Karpas-422 (cell line): ENCODE measurements around the gene RFX7. TPM values are rescaled to one million over a fixed set of nuclear protein-coding genes. Genes with fewer than 3 reads are reported as not detected.

Source experiments
- DNase-seq: peaks from one replicate; pipeline ENCODE4 v3.0.0-alpha.2; 2015
- H2AFZ ChIP-seq: fragments of 200-600 bp; sonication (generic); 2 replicates; pipeline ENCODE4 v1.6.1; 2014; ENCODE audit warnings: antibody characterized with exemption, low read length, mixed read lengths
- H3K27ac ChIP-seq: fragments of 200-600 bp; sonication (generic); 2 replicates; pipeline ENCODE4 v1.5.1; 2014; ENCODE audit warnings: mild to moderate bottlenecking, low read length, moderate library complexity
- H3K27me3 ChIP-seq: fragments of 200-600 bp; sonication (generic); 2 replicates; pipeline ENCODE4 v1.6.1; 2014; ENCODE audit warnings: low read length, mixed read lengths
- H3K36me3 ChIP-seq: fragments of 200-600 bp; sonication (generic); 2 replicates; pipeline ENCODE4 v1.6.1; 2014; ENCODE audit warnings: low read length, mixed read lengths; ENCODE audit not compliant: insufficient read depth
- H3K4me1 ChIP-seq: fragments of 200-600 bp; sonication (generic); 2 replicates; pipeline ENCODE4 v1.6.1; 2014; ENCODE audit warnings: mild to moderate bottlenecking, low read length, mixed read lengths
- H3K4me2 ChIP-seq: fragments of 200-600 bp; sonication (generic); 2 replicates; pipeline ENCODE4 v1.6.1; 2014; ENCODE audit warnings: low read length, low read depth, mild to moderate bottlenecking; ENCODE audit not compliant: poor library complexity, severe bottlenecking
- H3K4me3 ChIP-seq: fragments of 200-600 bp; sonication (generic); 2 replicates; pipeline ENCODE4 v1.5.1; 2014; ENCODE audit warnings: mild to moderate bottlenecking, antibody characterized with exemption, low read length, mixed read lengths
- H3K79me2 ChIP-seq: fragments of 200-600 bp; sonication (generic); 2 replicates; pipeline ENCODE4 v1.6.1; 2014; ENCODE audit warnings: mild to moderate bottlenecking, low read length, mixed read lengths
- H3K9ac ChIP-seq: fragments of 200-600 bp; sonication (generic); 2 replicates; pipeline ENCODE4 v1.6.0; 2014; ENCODE audit warnings: low read length
- H3K9me2 ChIP-seq: fragments of 200-600 bp; sonication (generic), shearing (Covaris generic); replicated peaks from 2 replicates; pipeline ENCODE4 v1.6.0; 2014; ENCODE audit warnings: mild to moderate bottlenecking, low read length, moderate library complexity; ENCODE audit not compliant: insufficient read depth
- H3K9me3 ChIP-seq: fragments of 300-700, 200-600 bp; sonication (generic); 2 replicates; pipeline ENCODE4 v1.6.1; 2014; ENCODE audit warnings: low read length, mixed read lengths
- H4K20me1 ChIP-seq: fragments of 200-600 bp; sonication (generic); 2 replicates; pipeline ENCODE4 v1.6.1; 2014; ENCODE audit warnings: mild to moderate bottlenecking, antibody characterized with exemption, low read length, low read depth; ENCODE audit not compliant: insufficient read depth
- total RNA-seq: library from RNA; depleted of rRNA; stranded (reverse); fragments of >200 nt; shearing (Covaris generic); gene quantifications from 2 replicates; pipeline ENCODE4 v1.2.3, GENCODE V29; 2014; ENCODE audit warnings: low replicate concordance

The RFX7 gene
- total RNA-seq, 1 experiment from 2014 or later: 57.3 TPM

GRCh38 chr15:56058986-56059385 lies 184.7 kb downstream of the RFX7 start:
- Histone ChIP-seq H3K27ac (no peak overlapping the region), H3K9me3 (no peaks in the 10 kb centered on the region), H3K9ac (no peak overlapping the region), H3K4me1 (no peaks in the 10 kb centered on the region), H2AFZ (no peak overlapping the region), H3K79me2 (no peaks in the 10 kb centered on the region), H3K36me3 (no peaks in the 10 kb centered on the region; the same call in 1 of the 2 replicates), H3K4me2 (no peak overlapping the region), H3K9me2 (no peaks in the 10 kb centered on the region), H3K27me3 (no peaks in the 10 kb centered on the region), H3K4me3 (no peak overlapping the region), H4K20me1 (no peaks in the 10 kb centered on the region)
- peak; percentile 28 for DNase-seq

- H3K27ac ChIP-seq: no peak overlapping the region
- H3K9ac ChIP-seq: no peak overlapping the region
Observed at GRCh38 chr15:56056626-56057025, 187.1 kb downstream of the RFX7 start.

GRCh38 chr15:56053046-56053400 lies 190.7 kb downstream of the RFX7 start:
- Histone ChIP-seq H3K4me2 (no peak overlapping the region), H3K79me2 (no peaks in the 10 kb centered on the region), H3K4me3 (no peak overlapping the region), H4K20me1 (no peaks in the 10 kb centered on the region), H3K4me1 (no peaks in the 10 kb centered on the region), H3K9me3 (no peaks in the 10 kb centered on the region), H3K9ac (no peak overlapping the region), H3K36me3 (no peaks in the 10 kb centered on the region), H2AFZ (no peak overlapping the region), H3K27me3 (no peaks in the 10 kb centered on the region), H3K27ac (no peak overlapping the region), H3K9me2 (no peaks in the 10 kb centered on the region)
- DNase-seq: no peak

More at GRCh38 chr15:56056626-56057025, 187.1 kb downstream of the RFX7 start:
- no peak overlapping the region for H3K4me2 ChIP-seq
- no peaks in the 10 kb centered on the region for H3K9me3 ChIP-seq
- no peaks in the 10 kb centered on the region for H4K20me1 ChIP-seq
- no peaks in the 10 kb centered on the region for H3K79me2 ChIP-seq
- no peaks in the 10 kb centered on the region for H3K4me1 ChIP-seq
- no peaks in the 10 kb centered on the region; the same call in 1 of the 2 replicates for H3K36me3 ChIP-seq
- DNase-seq: no peak
- no peak overlapping the region for H2AFZ ChIP-seq
- H3K4me3 ChIP-seq: no peak overlapping the region
- no peaks in the 10 kb centered on the region for H3K9me2 ChIP-seq
- H3K27me3 ChIP-seq: no peaks in the 10 kb centered on the region

- H3K9me3 ChIP-seq: no peaks in the 10 kb centered on the region
- H4K20me1 ChIP-seq: no peaks in the 10 kb centered on the region
- H3K4me2 ChIP-seq: no peak overlapping the region
- no peaks in the 10 kb centered on the region for H3K9me2 ChIP-seq
- H3K27me3 ChIP-seq: no peaks in the 10 kb centered on the region
- DNase-seq: peak; percentile 77
- no peak overlapping the region for H3K27ac ChIP-seq
- H2AFZ ChIP-seq: no peak overlapping the region
- no peaks in the 10 kb centered on the region for H3K4me1 ChIP-seq
- H3K79me2 ChIP-seq: no peaks in the 10 kb centered on the region
- H3K36me3 ChIP-seq: no peaks in the 10 kb centered on the region
- no peak overlapping the region for H3K9ac ChIP-seq
- no peak overlapping the region for H3K4me3 ChIP-seq
Observed at GRCh38 chr15:56052395-56053045, 191.2 kb downstream of the RFX7 start.

GRCh38 chr15:56051676-56052075 lies 192.0 kb downstream of the RFX7 start:
- H2AFZ ChIP-seq: no peak overlapping the region
- H3K4me1 ChIP-seq: no peaks in the 10 kb centered on the region
- no peak overlapping the region for H3K27ac ChIP-seq
- no peak for DNase-seq
- no peaks in the 10 kb centered on the region for H4K20me1 ChIP-seq
- H3K4me2 ChIP-seq: no peak overlapping the region
- H3K9me2 ChIP-seq: no peaks in the 10 kb centered on the region
- no peak overlapping the region for H3K4me3 ChIP-seq
- no peaks in the 10 kb centered on the region for H3K79me2 ChIP-seq
- no peaks in the 10 kb centered on the region for H3K27me3 ChIP-seq
- no peaks in the 10 kb centered on the region for H3K36me3 ChIP-seq
- no peak overlapping the region for H3K9ac ChIP-seq
- no peaks in the 10 kb centered on the region for H3K9me3 ChIP-seq

GRCh38 chr15:56049577-56049976 lies 194.1 kb downstream of the RFX7 start:
- Histone ChIP-seq H3K36me3 (no peaks in the 10 kb centered on the region), H3K9me2 (no peaks in the 10 kb centered on the region), H4K20me1 (no peaks in the 10 kb centered on the region), H3K79me2 (no peaks in the 10 kb centered on the region), H3K27ac (no peak overlapping the region), H2AFZ (no peak overlapping the region), H3K9me3 (no peaks in the 10 kb centered on the region), H3K4me3 (no peak overlapping the region), H3K9ac (no peak overlapping the region), H3K4me2 (no peak overlapping the region), H3K4me1 (no peaks in the 10 kb centered on the region), H3K27me3 (no peaks in the 10 kb centered on the region)
- no peak for DNase-seq

- Histone ChIP-seq H2AFZ (no peak overlapping the region), H4K20me1 (no peaks in the 10 kb centered on the region), H3K9ac (no peak overlapping the region), H3K79me2 (no peaks in the 10 kb centered on the region), H3K36me3 (no peaks in the 10 kb centered on the region), H3K27me3 (no peaks in the 10 kb centered on the region), H3K4me3 (no peak overlapping the region), H3K9me2 (no peaks in the 10 kb centered on the region), H3K4me1 (no peaks in the 10 kb centered on the region), H3K4me2 (no peak overlapping the region), H3K27ac (no peak overlapping the region), H3K9me3 (no peaks in the 10 kb centered on the region)
- no peak for DNase-seq
Observed at GRCh38 chr15:56047354-56047753, 196.3 kb downstream of the RFX7 start.

- DNase-seq: no peak
- Histone ChIP-seq H3K79me2 (no peaks in the 10 kb centered on the region), H3K4me2 (no peak overlapping the region), H3K9me2 (no peaks in the 10 kb centered on the region), H3K9me3 (no peaks in the 10 kb centered on the region), H3K27ac (no peak overlapping the region), H3K9ac (no peak overlapping the region), H3K27me3 (no peaks in the 10 kb centered on the region), H2AFZ (peak overlapping the region; percentile 49; the same call in 1 of the 2 replicates), H3K4me3 (no peak overlapping the region), H3K4me1 (no peaks in the 10 kb centered on the region), H3K36me3 (no peaks in the 10 kb centered on the region), H4K20me1 (no peaks in the 10 kb centered on the region)
Observed at GRCh38 chr15:56045068-56045748, 198.5 kb downstream of the RFX7 start.
